Measurements from ENCODE around the gene AGMO. TPM values are rescaled to one million over a fixed set of nuclear protein-coding genes. Genes with fewer than 3 reads are reported as not detected.

Gene AGMO
- polyA plus RNA-seq (ENCODE audit: insufficient read length in 10 of 10), result under 1 TPM; 0.20 to 0.71 (median 0.38) TPM
- long read RNA-seq, donor 1, result 0 reads
- long read RNA-seq, donor 2, result 0 reads
- long read RNA-seq, donor 3, result 0 reads
- long read RNA-seq, donor 4, result 0 reads
- long read RNA-seq, donor 5, result 0 reads
- long read RNA-seq, donor 6, result 0 reads
- long read RNA-seq, donor 7, partial matches to known transcripts, result 0 of 1 reads
- long read RNA-seq, donor 7, other reads (novel, unspliced or antisense), result 0 of 1 reads
- long read RNA-seq, donor 8, result 0 reads
- long read RNA-seq, donor 9, result 0 reads

- no peak for DNase-seq
Observed at GRCh38 chr7:15561835-15562234, at the start of gene AGMO. AGMO (minus strand) TSS chr7:15562015.

- DNase-seq, result no peak
Observed at GRCh38 chr7:15610503-15610902, 48.7 kb upstream of the AGMO start.

- DNase-seq, result no peak
Observed at GRCh38 chr7:15609287-15609686, 47.5 kb upstream of the AGMO start.

GRCh38 chr7:15607529-15608210 is 45.9 kb upstream of the AGMO start:
- no peak for DNase-seq

- DNase-seq, result no peak
Observed at GRCh38 chr7:15606561-15606960, 44.7 kb upstream of the AGMO start.

- DNase-seq, result no peak
Observed at GRCh38 chr7:15604166-15604565, 42.4 kb upstream of the AGMO start.

GRCh38 chr7:15603124-15603523 is 41.3 kb upstream of the AGMO start:
- DNase-seq, result no peak

- DNase-seq, result no peak
Observed at GRCh38 chr7:15602236-15602635, 40.4 kb upstream of the AGMO start.

- no peak for DNase-seq
Observed at GRCh38 chr7:15601175-15601574, 39.4 kb upstream of the AGMO start.

- no peak for DNase-seq
Observed at GRCh38 chr7:15600298-15600697, 38.5 kb upstream of the AGMO start.

- DNase-seq, result no peak
Observed at GRCh38 chr7:15594461-15594860, 32.6 kb upstream of the AGMO start.

- peak in 2 of 3 donors; percentile 33 to 52 for DNase-seq
Observed at GRCh38 chr7:15593382-15593781, 31.6 kb upstream of the AGMO start.

GRCh38 chr7:15586266-15586665 is 24.5 kb upstream of the AGMO start:
- DNase-seq, result peak in 2 of 3 donors; percentile 63 to 69

- DNase-seq, result no peak
Observed at GRCh38 chr7:15584575-15584974, 22.8 kb upstream of the AGMO start.

GRCh38 chr7:15582773-15583172 is 21.0 kb upstream of the AGMO start:
- no peak for DNase-seq

GRCh38 chr7:15581352-15581951 is 19.6 kb upstream of the AGMO start:
- DNase-seq, result no peak

GRCh38 chr7:15580604-15581351 is 19.0 kb upstream of the AGMO start:
- DNase-seq, result no peak

- no peak for DNase-seq
Observed at GRCh38 chr7:15577600-15577999, 15.8 kb upstream of the AGMO start.

GRCh38 chr7:15571301-15571878 is 9.6 kb upstream of the AGMO start:
- peak in 1 of 3 donors; percentile 27 for DNase-seq

GRCh38 chr7:15567652-15568051 is 5.8 kb upstream of the AGMO start:
- DNase-seq, result no peak

- DNase-seq, result no peak
Observed at GRCh38 chr7:15567036-15567435, 5.2 kb upstream of the AGMO start.

GRCh38 chr7:15566476-15566875 is 4.7 kb upstream of the AGMO start:
- no peak for DNase-seq
